Astrocyte (in vitro differentiated cells and primary cell): Measurements from ENCODE around the gene HHIP. TPM values are rescaled to one million over a fixed set of nuclear protein-coding genes. Genes with fewer than 3 reads are reported as not detected.

Experiments
- DNase-seq: peaks from one replicate; pipeline ENCODE4 v3.0.0-alpha.2; 2010; ENCODE audit warnings: low read depth
- FAIRE-seq: peaks from 2 replicates; lab custom pipeline; 2011; peaks lifted over from hg19 to GRCh38; lab: Jason Lieb, UNC
- H2AFZ ChIP-seq: 2 replicates; pipeline ENCODE4 v1.6.0; 2012; ENCODE audit warnings: low read depth, low read length, inconsistent platforms
- H3K27ac ChIP-seq: 2 replicates; pipeline ENCODE4 v1.5.1; 2011; ENCODE audit warnings: low read depth, low read length, inconsistent platforms
- H3K27me3 ChIP-seq: 2 replicates; pipeline ENCODE4 v1.6.0; 2011; ENCODE audit warnings: low read length, inconsistent platforms; ENCODE audit not compliant: insufficient read depth
- H3K36me3 ChIP-seq: 2 replicates; pipeline ENCODE4 v1.5.1; 2011; ENCODE audit warnings: low read length, inconsistent platforms; ENCODE audit not compliant: insufficient read depth
- H3K4me1 ChIP-seq: 2 replicates; pipeline ENCODE4 v1.5.1; 2011; ENCODE audit warnings: low read length, inconsistent platforms; ENCODE audit not compliant: insufficient read depth
- H3K4me2 ChIP-seq: 2 replicates; pipeline ENCODE4 v1.6.0; 2012; ENCODE audit warnings: low read length, inconsistent platforms
- H3K4me3 ChIP-seq: 2 replicates; pipeline ENCODE4 v1.5.1; 2011; ENCODE audit warnings: low read depth, mild to moderate bottlenecking, low read length, inconsistent platforms; ENCODE audit not compliant: insufficient read depth
- H3K79me2 ChIP-seq: 2 replicates; pipeline ENCODE4 v1.6.0; 2012; ENCODE audit warnings: mild to moderate bottlenecking, low read length, inconsistent platforms; ENCODE audit not compliant: insufficient read depth
- H3K9ac ChIP-seq: 2 replicates; pipeline ENCODE4 v1.6.0; 2012; ENCODE audit warnings: mild to moderate bottlenecking, low read length, inconsistent platforms
- H3K9me3 ChIP-seq: 2 replicates; pipeline ENCODE4 v1.5.1; 2012; ENCODE audit warnings: low read depth, mild to moderate bottlenecking, low read length, inconsistent platforms; ENCODE audit not compliant: insufficient read depth
- H4K20me1 ChIP-seq: 2 replicates; pipeline ENCODE4 v1.6.0; 2012; ENCODE audit warnings: low read length, inconsistent platforms; ENCODE audit not compliant: insufficient read depth
- H3K27ac Mint-ChIP-seq: one replicate; pipeline ENCODE4 v1.8.0; 2021; ENCODE audit warnings: mild to moderate bottlenecking, mixed read lengths; ENCODE audit not compliant: unreplicated experiment
- H3K27me3 Mint-ChIP-seq: one replicate; pipeline ENCODE4 v1.8.0; 2021; ENCODE audit warnings: low read depth, mixed read lengths; ENCODE audit not compliant: unreplicated experiment
- H3K36me3 Mint-ChIP-seq: one replicate; pipeline ENCODE4 v1.8.0; 2021; ENCODE audit warnings: low read depth, mixed read lengths; ENCODE audit not compliant: unreplicated experiment
- H3K4me1 Mint-ChIP-seq: one replicate; pipeline ENCODE4 v1.8.0; 2021; ENCODE audit warnings: low read depth, mixed read lengths; ENCODE audit not compliant: unreplicated experiment
- H3K4me3 Mint-ChIP-seq: one replicate; pipeline ENCODE4 v1.8.0; 2021; ENCODE audit warnings: mild to moderate bottlenecking, moderate library complexity, mixed read lengths; ENCODE audit not compliant: unreplicated experiment
- H3K9me3 Mint-ChIP-seq: one replicate; pipeline ENCODE4 v1.8.0; 2021; ENCODE audit warnings: mild to moderate bottlenecking, mixed read lengths; ENCODE audit not compliant: unreplicated experiment
- EZH2 ChIP-seq: IDR thresholded peaks from 2 replicates; pipeline ENCODE4 v1.6.1; 2012; ENCODE audit warnings: mild to moderate bottlenecking, low read length, inconsistent platforms; ENCODE audit not compliant: insufficient read depth
- total RNA-seq: library from RNA; stranded (reverse); gene quantifications from 2 replicates; pipeline ENCODE4 v1.2.1, GENCODE V29; 2021
- TF ChIP-seq, protein P1 (sequence below): IDR thresholded peaks from 2 replicates; pipeline ENCODE4 v1.5.1; 2011; ENCODE audit warnings: low read depth, mild to moderate bottlenecking, inconsistent platforms, low read length, moderate library complexity; ENCODE audit not compliant: insufficient read depth

Gene HHIP
- total RNA-seq, 1 donor from 2014 or later, result 4.0 TPM

DNA sequence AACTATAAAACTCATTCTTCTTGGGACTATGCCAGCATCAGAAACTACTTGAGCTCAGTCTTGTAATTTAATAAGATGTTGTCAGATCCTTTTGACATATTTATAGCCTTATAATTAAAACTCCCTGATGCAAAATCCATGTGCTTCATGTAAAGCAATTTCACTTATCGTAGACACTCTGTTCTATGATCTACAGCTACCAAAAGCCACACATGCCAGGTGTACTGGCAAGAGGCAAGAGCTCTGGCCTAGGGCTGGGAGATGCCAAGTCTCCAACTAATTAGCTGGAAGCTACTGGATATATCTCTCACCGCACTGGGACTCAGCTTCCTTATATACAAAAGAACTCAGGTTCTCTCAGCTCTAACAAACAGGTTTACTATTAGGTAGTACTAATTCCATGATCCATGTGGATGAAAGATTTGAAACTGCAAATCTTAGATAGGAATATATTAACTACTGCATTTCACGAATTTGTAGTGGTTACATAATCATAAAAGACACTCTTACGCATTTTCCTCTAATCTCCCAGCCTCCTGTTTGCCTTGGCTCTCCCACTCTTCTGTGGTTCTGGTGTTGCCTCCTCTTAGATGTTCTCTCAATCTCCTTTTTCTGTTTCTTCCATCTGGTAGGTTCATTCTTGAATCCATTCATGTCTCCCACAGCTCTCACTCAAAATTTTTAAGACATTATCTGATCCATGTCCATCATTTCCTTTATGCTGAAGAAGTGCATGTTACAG, 103.0 kb downstream of the HHIP start:
- Histone ChIP-seq H3K9ac (no peak overlapping the region), H3K9me3 (no peaks in the 10 kb centered on the region), H3K36me3 (peaks cover 2% of the 10 kb centered on the region), H3K4me2 (no peak overlapping the region), H4K20me1 (no peaks in the 10 kb centered on the region), H3K27ac (no peak overlapping the region), H3K4me3 (no peak overlapping the region), H3K27me3 (no peaks in the 10 kb centered on the region), H3K4me1 (no peaks in the 10 kb centered on the region), H2AFZ (no peak overlapping the region), H3K79me2 (no peaks in the 10 kb centered on the region)
- TF ChIP-seq, protein P1, sequence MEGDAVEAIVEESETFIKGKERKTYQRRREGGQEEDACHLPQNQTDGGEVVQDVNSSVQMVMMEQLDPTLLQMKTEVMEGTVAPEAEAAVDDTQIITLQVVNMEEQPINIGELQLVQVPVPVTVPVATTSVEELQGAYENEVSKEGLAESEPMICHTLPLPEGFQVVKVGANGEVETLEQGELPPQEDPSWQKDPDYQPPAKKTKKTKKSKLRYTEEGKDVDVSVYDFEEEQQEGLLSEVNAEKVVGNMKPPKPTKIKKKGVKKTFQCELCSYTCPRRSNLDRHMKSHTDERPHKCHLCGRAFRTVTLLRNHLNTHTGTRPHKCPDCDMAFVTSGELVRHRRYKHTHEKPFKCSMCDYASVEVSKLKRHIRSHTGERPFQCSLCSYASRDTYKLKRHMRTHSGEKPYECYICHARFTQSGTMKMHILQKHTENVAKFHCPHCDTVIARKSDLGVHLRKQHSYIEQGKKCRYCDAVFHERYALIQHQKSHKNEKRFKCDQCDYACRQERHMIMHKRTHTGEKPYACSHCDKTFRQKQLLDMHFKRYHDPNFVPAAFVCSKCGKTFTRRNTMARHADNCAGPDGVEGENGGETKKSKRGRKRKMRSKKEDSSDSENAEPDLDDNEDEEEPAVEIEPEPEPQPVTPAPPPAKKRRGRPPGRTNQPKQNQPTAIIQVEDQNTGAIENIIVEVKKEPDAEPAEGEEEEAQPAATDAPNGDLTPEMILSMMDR, result no peak
- Mint-ChIP-seq H3K9me3 (peaks cover 3% of the 10 kb centered on the region), H3K4me3 (no peak overlapping the region), H3K27me3 (no peaks in the 10 kb centered on the region), H3K27ac (no peak overlapping the region), H3K36me3 (no peaks in the 10 kb centered on the region), H3K4me1 (no peaks in the 10 kb centered on the region)
- FAIRE-seq, result no peak
- peak; percentile 63 for DNase-seq

DNA sequence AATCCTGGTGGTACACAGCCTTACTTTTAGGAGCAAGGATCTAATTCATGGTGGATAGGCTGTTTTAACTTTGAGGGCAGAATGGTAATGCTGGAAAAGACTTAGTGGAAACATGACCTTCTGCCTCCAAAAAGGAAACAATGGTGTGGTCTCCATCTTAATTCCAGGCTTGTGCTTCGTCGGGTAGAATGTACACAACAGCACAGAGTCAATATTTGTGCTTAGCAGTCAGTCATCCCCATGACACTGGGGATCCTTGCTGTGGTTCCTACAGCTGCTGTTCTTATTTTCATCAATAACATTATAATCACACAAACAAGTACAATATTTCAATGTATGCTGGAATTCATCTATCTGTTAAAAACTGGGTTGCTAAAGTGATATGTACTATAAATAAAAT, 104.4 kb downstream of the HHIP start:
- H2AFZ ChIP-seq, result no peak overlapping the region
- no peaks in the 10 kb centered on the region for H4K20me1 ChIP-seq
- H3K27ac ChIP-seq, result no peak overlapping the region
- H3K79me2 ChIP-seq, result no peaks in the 10 kb centered on the region
- Mint-ChIP-seq H3K9me3 (peaks cover 3% of the 10 kb centered on the region), H3K36me3 (no peaks in the 10 kb centered on the region), H3K27ac (no peak overlapping the region), H3K4me1 (peaks cover 8% of the 10 kb centered on the region), H3K27me3 (no peaks in the 10 kb centered on the region), H3K4me3 (no peak overlapping the region)
- H3K9ac ChIP-seq, result no peak overlapping the region
- peaks cover 2% of the 10 kb centered on the region for H3K36me3 ChIP-seq
- FAIRE-seq (no peak), DNase-seq (no peak)
- TF ChIP-seq, protein P1, result no peak
- no peak for TF ChIP-seq EZH2
- H3K9me3 ChIP-seq, result no peaks in the 10 kb centered on the region
- no peaks in the 10 kb centered on the region for H3K27me3 ChIP-seq
- H3K4me3 ChIP-seq, result no peak overlapping the region
- peaks cover 7% of the 10 kb centered on the region for H3K4me1 ChIP-seq
- no peak overlapping the region for H3K4me2 ChIP-seq
